ENCODE measurements around the gene CAMSAP2.

The CAMSAP2 gene, protein sequence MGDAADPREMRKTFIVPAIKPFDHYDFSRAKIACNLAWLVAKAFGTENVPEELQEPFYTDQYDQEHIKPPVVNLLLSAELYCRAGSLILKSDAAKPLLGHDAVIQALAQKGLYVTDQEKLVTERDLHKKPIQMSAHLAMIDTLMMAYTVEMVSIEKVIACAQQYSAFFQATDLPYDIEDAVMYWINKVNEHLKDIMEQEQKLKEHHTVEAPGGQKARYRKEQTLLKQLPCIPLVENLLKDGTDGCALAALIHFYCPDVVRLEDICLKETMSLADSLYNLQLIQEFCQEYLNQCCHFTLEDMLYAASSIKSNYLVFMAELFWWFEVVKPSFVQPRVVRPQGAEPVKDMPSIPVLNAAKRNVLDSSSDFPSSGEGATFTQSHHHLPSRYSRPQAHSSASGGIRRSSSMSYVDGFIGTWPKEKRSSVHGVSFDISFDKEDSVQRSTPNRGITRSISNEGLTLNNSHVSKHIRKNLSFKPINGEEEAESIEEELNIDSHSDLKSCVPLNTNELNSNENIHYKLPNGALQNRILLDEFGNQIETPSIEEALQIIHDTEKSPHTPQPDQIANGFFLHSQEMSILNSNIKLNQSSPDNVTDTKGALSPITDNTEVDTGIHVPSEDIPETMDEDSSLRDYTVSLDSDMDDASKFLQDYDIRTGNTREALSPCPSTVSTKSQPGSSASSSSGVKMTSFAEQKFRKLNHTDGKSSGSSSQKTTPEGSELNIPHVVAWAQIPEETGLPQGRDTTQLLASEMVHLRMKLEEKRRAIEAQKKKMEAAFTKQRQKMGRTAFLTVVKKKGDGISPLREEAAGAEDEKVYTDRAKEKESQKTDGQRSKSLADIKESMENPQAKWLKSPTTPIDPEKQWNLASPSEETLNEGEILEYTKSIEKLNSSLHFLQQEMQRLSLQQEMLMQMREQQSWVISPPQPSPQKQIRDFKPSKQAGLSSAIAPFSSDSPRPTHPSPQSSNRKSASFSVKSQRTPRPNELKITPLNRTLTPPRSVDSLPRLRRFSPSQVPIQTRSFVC (N-terminal part only)

DNA sequence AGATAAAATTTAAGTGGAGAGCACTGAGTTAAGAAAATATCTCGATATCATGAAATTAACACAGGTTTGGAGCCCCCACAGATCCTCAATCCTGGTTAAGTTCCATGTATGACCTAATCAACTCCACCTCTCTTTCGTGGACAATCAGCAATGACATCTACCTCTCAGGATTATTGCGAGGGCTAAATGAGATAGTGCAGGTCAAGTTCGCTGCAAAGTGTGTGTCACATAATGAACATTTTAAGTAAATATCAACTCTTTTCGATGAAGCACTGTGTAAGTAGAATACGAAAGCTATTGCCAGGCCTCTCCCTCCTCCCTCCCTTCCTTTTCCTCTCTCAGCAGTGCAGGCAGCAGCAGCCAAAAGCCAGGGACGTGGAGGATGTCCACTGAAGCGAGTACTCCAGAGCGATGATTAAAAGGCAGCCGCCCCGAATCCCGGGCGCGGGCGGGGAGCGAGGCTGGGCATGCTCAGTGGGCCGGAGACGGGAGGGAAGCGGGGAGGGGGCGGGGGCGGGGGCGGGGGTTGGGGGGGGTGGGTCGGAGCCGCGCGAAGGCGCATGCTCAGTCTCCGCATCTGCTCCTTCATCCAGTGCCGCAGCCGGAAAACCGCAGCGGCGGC is at the start of gene CAMSAP2:
Gene CAMSAP2, plus strand, starts transcription at position 567 of the 622 bp plus-strand sequence. CDS start 935 bp downstream, outside the sequence.
- FAIRE-seq = no peak

DNA sequence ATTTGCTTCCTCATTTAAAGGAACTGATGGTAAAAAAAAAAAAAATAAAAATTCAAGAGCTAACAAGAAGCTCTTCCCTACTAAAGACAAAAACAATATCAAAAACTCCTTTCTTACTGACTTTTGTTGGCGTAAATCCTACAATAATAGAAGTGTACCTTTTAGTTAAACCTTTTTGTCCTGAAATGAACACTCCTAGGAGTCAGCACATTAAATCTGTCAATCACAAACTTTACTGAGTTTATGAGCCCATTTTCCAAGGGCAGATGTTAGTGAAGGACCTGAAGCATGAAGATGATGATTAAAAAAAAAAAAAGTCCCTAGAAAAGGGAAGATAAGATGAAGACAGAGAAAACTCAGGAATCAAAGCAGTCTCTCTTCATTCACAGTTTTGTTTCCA is 46.4 kb upstream of the CAMSAP2 start:
- FAIRE-seq = no peak

DNA sequence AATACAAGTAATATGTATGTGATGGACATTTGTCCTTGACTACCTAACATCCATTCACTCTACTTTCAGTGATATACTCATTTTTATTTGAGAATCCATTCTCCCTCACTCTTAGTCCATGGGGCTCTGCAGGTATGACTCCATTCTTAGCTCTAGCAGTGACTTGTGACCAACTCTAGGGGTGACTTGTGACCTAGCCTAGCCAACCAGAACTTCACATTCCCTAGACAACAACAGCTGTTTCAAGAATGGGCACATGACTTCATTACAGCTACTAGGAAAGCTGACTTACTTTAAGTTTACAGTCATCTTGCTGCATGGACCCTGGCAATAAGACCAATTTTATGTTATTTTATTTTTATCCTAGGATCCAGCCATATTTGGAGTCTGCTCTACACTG is 45.4 kb upstream of the CAMSAP2 start:
- no peak for FAIRE-seq

DNA sequence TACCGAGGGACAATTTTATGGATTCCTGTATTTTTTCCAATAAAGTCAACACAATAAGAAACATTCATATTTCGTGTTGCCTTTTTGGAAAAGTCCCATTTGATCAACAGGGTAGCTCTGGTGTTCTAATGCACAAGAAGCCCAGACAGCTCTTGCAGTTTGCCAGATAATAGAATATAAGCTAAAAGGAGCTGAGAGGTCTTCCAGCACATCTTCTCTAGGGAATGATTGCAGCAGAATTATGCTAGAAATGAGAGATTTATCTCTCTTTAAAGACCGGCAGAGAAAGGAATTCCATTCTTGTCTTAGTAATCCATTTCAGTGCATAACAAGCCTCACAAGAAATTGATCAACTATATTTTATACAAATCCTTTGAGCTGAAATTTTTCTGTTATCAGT is 44.0 kb upstream of the CAMSAP2 start:
- FAIRE-seq = no peak

DNA sequence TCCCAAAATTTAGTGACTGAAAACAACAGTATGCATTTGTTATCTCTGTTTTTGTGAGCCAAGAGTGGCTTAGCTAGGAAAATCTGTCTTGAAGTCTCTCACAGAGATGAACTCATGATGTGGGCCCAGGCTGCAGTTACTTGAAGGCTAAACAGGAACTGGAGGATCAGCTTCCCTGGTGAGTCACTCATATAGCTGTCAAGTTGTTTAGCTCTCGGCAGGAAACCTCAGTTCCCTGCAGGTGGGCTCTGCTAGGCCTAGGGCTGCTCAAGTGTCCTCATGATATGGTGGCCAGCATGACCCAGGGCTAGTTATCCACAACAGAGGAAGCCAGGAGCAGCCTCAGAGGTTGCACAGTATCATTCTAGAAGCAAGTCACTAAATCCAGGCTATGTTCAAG is 38.8 kb upstream of the CAMSAP2 start:
- no peak for FAIRE-seq

DNA sequence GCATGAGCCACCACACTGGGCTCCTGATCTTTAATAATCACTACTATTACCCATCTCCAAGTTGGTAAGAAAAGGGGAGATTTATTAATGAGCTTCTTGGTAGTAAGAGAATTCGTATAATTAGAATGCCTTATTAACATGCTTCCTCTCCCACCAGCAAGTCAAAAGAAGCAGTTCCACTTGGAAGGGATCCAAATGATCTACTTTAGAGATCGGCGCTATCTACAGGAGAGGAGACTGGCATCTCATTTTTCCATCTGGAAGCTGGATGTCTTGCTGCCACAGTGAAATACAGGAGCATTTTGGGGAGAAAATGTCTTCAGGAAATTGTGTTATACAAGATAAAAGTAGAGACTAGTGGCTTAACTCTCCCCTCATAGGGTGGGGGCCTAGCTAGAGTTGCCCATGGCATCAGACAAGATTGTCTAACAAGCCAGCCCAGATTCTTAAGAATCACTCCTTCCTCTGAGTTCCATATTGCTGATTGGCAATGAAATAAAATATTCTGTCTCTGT is 33.6 kb upstream of the CAMSAP2 start:
- no peak for FAIRE-seq

DNA sequence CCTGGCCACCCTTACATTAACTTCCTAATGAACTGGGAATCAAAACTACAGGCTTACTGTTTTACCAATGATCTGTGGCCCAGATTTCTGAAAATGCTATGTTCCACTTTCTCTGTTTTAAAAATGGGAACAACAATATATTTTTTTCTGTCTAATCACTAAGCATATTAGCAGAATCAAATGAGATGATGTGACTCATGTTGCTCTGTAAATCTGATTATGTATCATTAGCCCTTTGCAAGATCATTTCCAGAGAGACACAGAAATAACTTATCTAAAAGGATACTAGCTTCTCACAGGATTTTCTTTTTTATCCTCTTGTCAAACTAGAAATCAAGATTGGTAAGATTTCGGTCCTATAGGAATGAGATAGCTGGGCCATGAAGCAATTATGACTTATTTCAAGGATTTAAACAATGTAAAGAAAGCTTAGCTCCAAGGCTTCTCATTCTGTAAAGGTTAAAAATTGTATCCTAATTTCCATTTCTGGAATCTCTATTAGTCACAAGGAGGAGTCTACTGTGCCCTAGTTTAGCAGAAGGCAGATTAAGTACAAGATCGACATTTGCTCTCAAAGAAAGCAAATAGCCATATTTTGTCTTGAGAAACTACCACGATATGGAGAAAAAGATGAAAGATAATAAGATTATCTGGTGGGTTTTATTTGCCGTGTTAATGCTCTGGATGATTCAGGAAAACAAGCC is 32.4 kb upstream of the CAMSAP2 start:
- no peak for FAIRE-seq

DNA sequence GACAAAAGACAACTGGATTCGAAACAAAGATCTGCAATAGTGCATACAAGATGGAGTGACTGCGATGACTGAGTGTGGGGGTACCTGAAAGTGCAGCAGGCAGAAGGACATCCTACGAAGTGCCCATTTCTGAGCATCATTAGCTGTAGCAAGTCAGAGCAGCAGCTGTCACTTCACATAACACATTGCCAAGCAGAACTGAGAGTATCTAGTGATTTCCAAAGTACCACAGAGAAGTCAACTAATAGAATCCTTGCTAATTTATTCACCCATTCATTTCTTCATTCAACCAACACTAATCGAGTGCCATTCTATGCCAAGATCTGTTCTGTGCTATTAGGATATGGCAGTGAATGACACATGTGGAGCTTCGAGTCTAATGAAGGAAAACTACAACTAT is 31.6 kb upstream of the CAMSAP2 start:
- no peak for FAIRE-seq

DNA sequence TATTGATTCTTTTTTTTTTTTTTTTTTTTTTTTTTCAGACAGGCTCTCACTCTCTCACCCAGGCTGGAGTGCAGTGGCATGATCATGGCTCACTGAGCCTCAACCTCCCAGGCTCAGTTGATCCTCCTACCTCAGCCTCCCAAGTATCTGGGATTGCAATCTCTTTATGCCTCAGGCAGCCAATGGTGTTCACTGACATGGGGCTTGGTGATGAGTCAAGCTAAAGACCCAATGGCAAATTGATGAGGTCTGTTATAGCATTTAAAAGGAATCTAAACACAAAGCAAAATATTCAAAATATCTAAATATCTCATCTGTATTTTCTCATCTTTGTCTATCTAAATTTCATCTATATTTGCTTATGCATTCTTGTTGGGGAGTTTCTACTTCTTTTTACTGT is 30.5 kb upstream of the CAMSAP2 start:
- no peak for FAIRE-seq

DNA sequence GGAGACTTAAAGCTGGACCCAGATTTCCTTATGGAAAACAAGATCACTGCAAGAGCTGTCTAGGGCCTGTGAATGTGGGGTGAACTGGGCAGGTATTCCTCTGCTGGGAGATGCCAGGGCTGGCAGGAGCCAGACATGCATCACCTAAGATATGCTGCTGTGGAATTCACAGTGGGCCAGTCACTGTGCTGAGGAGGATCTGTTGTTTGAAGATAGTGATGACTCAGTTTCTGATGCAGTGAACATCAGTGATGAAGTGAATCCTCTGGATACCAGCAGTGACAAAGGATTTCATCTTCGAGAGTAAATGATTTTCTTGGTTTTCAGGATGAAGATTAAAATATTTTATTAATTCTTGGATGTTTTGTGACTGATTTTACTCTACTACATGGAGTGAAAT is 29.9 kb upstream of the CAMSAP2 start:
- FAIRE-seq = no peak

DNA sequence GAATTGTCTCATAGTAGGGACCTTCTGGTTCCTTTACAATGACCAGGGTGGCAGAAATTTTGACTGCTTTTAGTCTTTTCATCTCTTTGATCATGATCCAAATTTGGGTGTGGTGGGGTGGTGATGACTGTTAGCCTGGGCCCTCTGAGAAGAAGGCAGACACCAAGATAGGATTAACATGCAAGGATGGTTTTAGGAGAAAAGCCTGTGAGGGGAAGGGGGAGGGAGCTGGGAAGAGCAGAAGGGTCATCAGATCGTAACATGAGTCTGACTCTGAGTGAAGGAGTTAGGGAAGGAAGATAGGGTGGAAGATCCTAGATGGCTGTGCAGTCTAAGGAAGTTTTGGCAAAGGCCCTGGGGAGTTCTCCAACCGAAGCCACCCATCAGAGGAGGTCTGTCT is 28.5 kb upstream of the CAMSAP2 start:
- FAIRE-seq = no peak

DNA sequence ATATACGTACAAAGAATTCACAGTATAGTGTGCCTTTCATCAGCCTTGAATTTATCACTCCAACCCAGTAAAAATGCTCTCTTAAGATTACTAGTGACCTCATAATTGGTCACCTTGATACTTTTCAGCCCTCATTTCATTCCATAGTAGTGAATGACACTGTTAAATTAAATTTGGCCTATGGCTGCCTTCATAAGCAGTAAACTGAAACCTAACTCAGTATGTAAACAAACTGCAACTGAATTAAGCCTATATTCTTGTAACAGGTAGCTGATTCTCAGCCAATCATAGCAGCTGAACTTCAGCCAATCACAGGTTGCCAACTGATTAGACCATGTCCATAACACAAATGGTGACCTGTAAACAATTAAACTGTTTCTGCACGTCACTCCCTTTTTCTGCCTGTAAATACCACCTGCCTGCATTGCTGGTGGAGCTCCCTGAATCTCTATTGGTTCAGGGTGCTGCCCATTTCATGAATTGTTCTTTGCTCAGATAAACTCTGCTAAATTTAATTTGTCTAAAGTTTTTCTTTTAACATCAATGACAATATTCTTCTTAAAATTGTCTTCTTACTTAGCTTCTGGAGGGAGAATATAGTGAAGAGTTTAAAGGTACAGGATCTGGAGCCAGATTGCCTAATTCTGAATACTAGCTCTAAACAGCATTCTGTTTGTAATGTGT is 24.0 kb upstream of the CAMSAP2 start:
- FAIRE-seq = no peak

DNA sequence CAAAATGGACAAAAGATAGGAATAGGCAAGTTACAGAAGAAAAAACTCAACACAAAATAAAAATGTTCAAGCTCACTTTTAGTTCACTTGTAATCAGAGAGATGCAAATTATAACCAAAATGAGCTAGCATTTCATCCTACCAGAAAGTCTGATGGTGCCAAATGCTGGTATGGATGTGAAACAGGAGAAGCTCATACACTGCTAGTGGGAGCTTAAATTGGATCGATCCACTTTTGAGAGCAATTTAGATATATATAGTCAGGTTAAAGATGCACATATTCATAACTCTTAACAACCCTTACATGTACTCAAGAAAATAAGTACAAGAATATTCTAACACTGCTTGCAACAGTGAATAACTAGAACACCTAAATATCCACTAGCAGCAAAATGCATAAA is 18.5 kb upstream of the CAMSAP2 start:
- no peak for FAIRE-seq

DNA sequence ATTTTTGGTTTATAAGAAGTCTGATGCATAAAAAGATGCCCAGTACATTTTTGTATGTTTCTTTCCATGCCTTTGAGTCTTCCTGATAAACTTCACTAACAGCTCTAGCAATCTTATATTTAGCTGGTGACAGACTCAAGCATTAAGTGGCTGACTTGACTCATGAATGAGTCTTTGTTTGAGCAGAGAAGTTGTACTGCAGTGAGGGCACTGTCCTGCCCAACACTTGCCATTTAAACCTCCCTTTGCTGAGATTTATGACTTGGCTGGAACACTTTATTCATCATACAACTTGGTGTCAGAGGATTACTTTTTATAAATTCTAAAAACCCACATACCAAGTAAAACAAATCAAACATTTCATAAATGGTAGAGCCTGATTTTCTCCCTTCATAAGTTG is 14.6 kb upstream of the CAMSAP2 start:
- FAIRE-seq = no peak

DNA sequence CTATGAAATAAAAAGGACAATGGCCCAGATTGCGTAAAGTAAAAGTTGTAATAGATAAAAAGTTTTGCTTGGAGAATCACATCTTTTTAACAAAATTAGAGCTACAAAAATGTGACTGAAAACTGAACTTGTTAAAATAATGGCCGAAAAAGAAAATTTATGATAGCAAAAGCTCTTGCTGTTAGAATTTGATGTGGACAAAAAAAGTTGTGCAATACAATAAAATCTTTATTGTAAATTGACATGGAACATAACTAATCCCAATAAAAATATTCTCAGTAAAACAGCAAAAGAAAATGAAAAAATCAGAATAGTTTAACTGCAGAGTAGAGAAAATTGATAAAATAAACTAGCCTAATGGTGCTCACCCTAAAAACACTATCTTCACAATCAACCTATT is 11.4 kb upstream of the CAMSAP2 start:
- FAIRE-seq = no peak

DNA sequence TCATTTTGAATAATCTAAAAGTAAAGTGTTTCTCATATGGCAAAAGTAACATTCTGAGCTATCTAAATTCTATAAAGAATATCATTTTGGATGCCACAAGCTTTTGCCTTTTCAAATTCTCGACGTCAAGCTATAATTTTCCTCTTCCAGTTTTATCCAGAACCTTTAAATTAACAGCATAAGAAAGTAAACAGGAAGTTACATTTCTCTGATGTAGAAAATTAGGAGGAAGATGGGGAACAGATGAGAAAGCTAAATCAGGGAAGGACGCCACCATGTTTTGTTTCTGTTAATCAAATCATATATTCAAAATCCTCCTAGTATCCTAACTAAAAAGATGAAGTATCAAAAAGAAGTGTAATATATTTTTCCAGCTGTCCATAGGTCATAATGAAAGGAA is 8.8 kb upstream of the CAMSAP2 start:
- FAIRE-seq = no peak

DNA sequence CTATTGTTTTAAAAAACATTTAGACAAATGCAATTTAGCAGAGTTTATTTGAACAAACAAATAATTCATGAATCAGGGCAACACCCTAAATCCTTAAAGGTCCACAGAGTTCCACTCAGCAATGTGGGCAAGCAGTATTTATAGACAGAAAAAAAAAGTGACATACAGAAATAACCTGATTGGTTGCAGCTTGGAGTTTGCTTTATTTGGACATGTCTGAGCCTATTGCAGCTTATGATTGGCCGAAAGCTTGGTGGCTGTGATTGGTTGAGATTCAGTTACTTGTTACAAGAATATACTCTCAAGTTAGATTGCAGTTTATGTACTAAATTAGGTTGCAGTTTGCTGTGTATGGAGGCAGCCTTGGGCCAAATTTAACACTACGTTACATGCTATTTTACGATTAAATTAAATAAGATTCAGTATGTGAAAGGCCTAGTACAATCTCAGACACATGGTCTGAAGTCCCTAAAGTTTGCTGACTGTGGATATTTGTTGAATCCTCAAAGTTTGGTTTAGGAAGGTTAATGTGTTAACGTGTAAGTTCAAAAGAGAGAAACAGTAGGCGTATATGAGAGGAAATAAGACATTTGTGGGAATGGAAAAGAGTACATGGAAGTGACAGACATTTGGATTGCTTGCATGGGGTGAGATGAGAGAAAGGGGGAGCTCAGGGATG is 6.9 kb upstream of the CAMSAP2 start:
- no peak for FAIRE-seq

DNA sequence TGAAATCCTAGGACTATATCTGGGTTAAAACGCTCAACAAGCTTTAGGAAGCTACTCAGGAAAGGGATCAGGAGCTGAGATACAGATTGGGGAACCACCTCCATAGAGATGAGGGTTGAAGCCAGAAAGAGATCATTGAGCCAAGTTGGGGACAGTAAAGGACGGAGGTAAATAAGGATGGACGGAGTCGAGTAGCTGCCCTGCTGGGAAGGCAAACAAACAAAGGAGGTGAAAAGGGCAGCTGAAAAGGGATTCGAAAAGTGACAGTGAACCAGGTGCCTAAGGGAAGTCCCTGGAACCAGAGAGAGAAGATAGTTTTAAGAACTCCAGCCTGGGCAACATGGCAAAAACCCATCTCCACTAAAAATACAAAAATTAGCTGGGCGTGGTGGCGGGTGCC is 6.3 kb upstream of the CAMSAP2 start:
- no peak for FAIRE-seq

DNA sequence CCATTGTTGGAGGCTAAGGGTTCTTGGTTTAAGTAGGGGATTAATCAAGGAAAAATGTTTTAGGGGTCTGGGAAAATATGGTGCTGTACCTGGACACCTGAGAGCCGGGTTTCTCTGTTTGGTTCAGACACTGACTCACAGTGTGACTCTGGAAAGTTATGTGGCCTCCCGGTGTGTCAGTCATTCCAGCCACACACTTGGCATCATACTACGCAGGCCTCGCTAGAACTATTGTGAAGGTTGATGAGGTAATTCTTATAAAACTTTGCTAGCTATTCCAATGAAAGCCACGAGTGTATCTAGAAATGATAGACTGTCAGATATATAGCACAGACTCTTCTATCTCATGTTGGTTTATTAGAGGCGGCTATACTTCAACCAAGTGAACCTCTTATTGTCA is 4.8 kb upstream of the CAMSAP2 start:
- FAIRE-seq = no peak

DNA sequence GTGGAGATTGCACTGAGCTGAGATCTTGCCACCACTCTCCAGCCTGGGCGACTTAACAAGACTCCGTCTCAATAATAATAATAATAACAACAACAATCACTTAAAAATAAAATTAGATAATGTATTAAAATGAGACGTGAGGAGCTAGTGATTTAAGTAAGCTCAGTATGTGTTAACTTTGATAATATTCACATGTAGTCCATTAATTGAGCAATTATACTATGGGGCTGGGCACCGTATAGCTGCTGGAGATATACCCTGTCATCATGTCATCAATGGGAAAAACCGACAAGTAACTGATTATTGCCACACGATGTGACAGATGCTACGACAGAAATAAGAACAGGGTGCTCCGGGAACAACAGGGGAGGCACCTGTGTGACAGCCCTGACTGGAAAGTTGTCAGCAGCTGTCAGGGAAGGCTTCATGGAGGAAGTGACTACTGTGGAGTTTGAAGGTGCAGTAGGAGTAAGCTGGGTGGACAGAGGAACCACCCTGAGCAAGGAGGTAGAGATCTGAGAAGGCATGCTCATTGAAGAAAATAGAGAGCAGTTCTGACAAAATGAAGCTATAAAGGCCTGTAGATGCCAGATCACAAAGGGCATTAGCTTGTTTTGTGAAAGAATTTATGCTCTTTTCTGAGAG is 924 bp upstream of the CAMSAP2 start:
- no peak for FAIRE-seq
